Chondrocyte (in vitro differentiated cells): Measurements from ENCODE around the gene OR11A1. TPM values are rescaled to one million over a fixed set of nuclear protein-coding genes. Genes with fewer than 3 reads are reported as not detected.

Experiments
- DNase-seq: peaks from one replicate; pipeline ENCODE4 v3.0.0; 2021; ENCODE audit warnings: mixed read lengths, low spot score
- H3K27ac Mint-ChIP-seq: one replicate; pipeline ENCODE4 v1.8.0; 2021; ENCODE audit warnings: mild to moderate bottlenecking, moderate library complexity, mixed read lengths; ENCODE audit not compliant: unreplicated experiment
- H3K27me3 Mint-ChIP-seq: 2 replicates; pipeline ENCODE4 v1.8.0; 2021; ENCODE audit warnings: low read depth, mixed read lengths
- H3K36me3 Mint-ChIP-seq: 2 replicates; pipeline ENCODE4 v1.8.0; 2021; ENCODE audit warnings: low read depth, mixed read lengths
- H3K4me1 Mint-ChIP-seq: 2 replicates; pipeline ENCODE4 v1.8.0; 2021; ENCODE audit warnings: low read depth, mild to moderate bottlenecking, mixed read lengths
- H3K4me3 Mint-ChIP-seq: one replicate; pipeline ENCODE4 v1.8.0; 2021; ENCODE audit warnings: mild to moderate bottlenecking, moderate library complexity, mixed read lengths; ENCODE audit not compliant: unreplicated experiment
- H3K9me3 Mint-ChIP-seq: 2 replicates; pipeline ENCODE4 v1.8.0; 2021; ENCODE audit warnings: low read depth, mixed read lengths
- CTCF ChIP-seq: fragments of 200-600 bp; sonication (generic); IDR thresholded peaks from 2 replicates; pipeline ENCODE4 v1.5.0; 2021; ENCODE audit warnings: antibody characterized with exemption, mild to moderate bottlenecking, moderate library complexity
- long read RNA-seq: library from polyadenylated mRNA; stranded (forward); transcript quantifications from one replicate; pipeline ENCODE4 v2.0.0, GENCODE V29; 2021
- total RNA-seq: library from RNA; stranded (reverse); gene quantifications from 3 replicates; pipeline ENCODE4 v1.2.1, GENCODE V29; 2021

OR11A1 gene
- total RNA-seq, result not detected in 3 replicates
- long read RNA-seq, result 0 reads

- TF ChIP-seq CTCF, result no peak
- no peak within 1 kb of the TSS for H3K4me3 Mint-ChIP-seq
- H3K27me3 Mint-ChIP-seq, result peaks cover 5% of the 10 kb centered on the region
- no peak within 1 kb of the TSS for H3K27ac Mint-ChIP-seq
- DNase-seq, result no peak
- no peaks in the 10 kb centered on the region for H3K4me1 Mint-ChIP-seq
- H3K36me3 Mint-ChIP-seq, result no peaks in the 10 kb centered on the region
- no peaks in the 10 kb centered on the region for H3K9me3 Mint-ChIP-seq
These were observed at the start of gene OR11A1, which contains the start of gene OR2H1 for GRCh38 chr6:29456971-29457370. TSS of gene OR11A1 (minus strand) at chr6:29457071. CDS start at chr6:29427641, 29,430 bp downstream. TSS of gene OR2H1 (plus strand) at chr6:29457155. CDS start at chr6:29461770, 4,615 bp downstream.

DNA sequence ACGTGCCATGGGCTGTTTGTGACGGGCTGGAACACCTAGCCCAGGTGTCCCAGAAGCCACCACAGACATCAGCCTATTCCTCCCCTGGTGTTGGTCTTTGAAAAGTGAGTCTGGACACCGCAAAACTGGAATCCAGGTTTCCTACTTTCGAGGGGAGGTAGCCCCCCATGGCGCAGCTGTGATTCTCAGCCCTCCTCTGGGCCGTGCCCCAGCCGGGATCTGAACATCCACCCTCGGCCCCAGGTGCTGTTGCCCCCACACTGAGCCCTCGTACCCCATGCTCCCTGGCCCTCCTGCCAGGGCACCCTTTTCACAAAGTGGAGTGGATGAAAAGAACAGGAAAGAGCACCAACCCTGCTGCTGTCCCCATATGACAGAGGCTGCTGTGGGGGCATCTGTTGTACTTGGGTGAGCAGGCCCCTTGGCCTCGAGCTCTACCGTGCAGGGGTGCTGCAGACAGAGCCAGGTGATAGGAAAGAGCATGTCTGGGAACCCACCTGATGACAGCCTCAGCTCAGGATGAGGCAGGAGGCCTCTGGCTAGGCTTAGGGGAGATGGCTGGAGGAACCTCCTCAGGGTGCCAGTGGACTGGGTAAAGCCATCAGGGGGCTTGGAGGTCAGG is 49.7 kb upstream of the OR11A1 start:
- no peak overlapping the region for H3K4me3 Mint-ChIP-seq
- TF ChIP-seq CTCF, result no peak
- H3K36me3 Mint-ChIP-seq, result no peaks in the 10 kb centered on the region
- peaks cover 10% of the 10 kb centered on the region for H3K27me3 Mint-ChIP-seq
- H3K27ac Mint-ChIP-seq, result no peak overlapping the region
- no peaks in the 10 kb centered on the region for H3K9me3 Mint-ChIP-seq
- peak; percentile 70 for DNase-seq
- peaks cover 13% of the 10 kb centered on the region for H3K4me1 Mint-ChIP-seq

DNA sequence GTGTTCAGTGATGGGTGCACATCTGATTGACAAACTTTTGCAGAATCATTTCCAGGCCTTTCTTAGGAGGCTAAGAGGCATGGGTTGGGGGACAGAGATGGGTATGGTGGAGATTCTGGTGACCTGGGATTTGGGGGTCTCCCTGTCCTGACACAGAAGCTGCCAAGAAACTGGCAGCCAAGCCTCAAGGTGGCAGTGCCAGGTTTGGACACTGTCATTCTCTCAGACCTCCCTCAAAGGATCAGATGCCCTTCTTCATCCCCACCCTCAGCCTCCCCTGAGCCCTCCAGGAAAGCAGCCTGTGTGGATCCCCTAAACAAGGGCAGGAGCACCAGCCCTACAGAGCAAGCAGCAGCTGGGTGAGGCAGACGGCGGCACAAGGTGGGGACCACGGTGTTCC is 48.9 kb upstream of the OR11A1 start:
- H3K27me3 Mint-ChIP-seq, result peaks cover 6% of the 10 kb centered on the region
- H3K4me1 Mint-ChIP-seq, result peaks cover 13% of the 10 kb centered on the region
- H3K4me3 Mint-ChIP-seq, result no peak overlapping the region
- no peak for TF ChIP-seq CTCF
- no peak overlapping the region for H3K27ac Mint-ChIP-seq
- DNase-seq, result no peak
- H3K9me3 Mint-ChIP-seq, result no peaks in the 10 kb centered on the region
- no peaks in the 10 kb centered on the region for H3K36me3 Mint-ChIP-seq

DNA sequence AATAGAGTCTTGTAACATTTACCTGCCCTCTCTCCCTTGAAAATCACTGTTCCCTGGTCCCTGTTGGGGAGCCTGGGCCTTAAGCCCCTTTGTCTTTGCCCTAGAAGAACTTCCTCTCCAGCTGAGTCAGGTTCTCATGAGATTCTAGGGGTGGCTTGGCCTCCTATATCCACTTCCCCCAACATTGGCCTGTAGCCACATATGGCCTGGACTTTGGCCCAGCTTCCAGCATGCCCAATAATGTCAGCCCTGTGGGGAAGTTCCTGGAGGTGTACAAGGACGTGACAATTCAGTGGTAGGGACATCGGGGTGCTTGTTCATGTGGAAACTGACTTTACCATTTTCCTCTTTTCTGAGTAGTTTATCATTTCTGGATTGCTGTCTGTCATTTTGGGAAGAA is 48.1 kb upstream of the OR11A1 start:
- peaks cover 13% of the 10 kb centered on the region for H3K4me1 Mint-ChIP-seq
- no peak overlapping the region for H3K4me3 Mint-ChIP-seq
- no peaks in the 10 kb centered on the region for H3K9me3 Mint-ChIP-seq
- H3K27ac Mint-ChIP-seq, result no peak overlapping the region
- TF ChIP-seq CTCF, result no peak
- no peak for DNase-seq
- peaks cover 2% of the 10 kb centered on the region for H3K27me3 Mint-ChIP-seq
- H3K36me3 Mint-ChIP-seq, result no peaks in the 10 kb centered on the region

GRCh38 chr6:29502597-29502996 is 45.7 kb upstream of the OR11A1 start:
- TF ChIP-seq CTCF, result no peak

More at GRCh38 chr6:29502597-29502996, 45.7 kb upstream of the OR11A1 start:
- H3K36me3 Mint-ChIP-seq, result no peaks in the 10 kb centered on the region
- no peak overlapping the region for H3K4me3 Mint-ChIP-seq
- peaks cover 13% of the 10 kb centered on the region for H3K4me1 Mint-ChIP-seq
- H3K27me3 Mint-ChIP-seq, result peaks cover 8% of the 10 kb centered on the region
- DNase-seq, result no peak
- peak overlapping the region; percentile 67 for H3K27ac Mint-ChIP-seq
- no peaks in the 10 kb centered on the region for H3K9me3 Mint-ChIP-seq
